HG03108 (cell line): ENCODE results near the gene BIRC7.
"Not testable (repeated sequence)": the region's sequence is repeated elsewhere in the genome, so short reads cannot be mapped to it uniquely, and the experiment has no call there.

Experiments used
- ATAC-seq: cut with Tn5 transposase; IDR thresholded peaks from one replicate; pipeline ENCODE4 v1.9.1; 2021; ENCODE audit warnings: moderate library complexity; ENCODE audit not compliant: unreplicated experiment

The BIRC7 gene

DNA sequence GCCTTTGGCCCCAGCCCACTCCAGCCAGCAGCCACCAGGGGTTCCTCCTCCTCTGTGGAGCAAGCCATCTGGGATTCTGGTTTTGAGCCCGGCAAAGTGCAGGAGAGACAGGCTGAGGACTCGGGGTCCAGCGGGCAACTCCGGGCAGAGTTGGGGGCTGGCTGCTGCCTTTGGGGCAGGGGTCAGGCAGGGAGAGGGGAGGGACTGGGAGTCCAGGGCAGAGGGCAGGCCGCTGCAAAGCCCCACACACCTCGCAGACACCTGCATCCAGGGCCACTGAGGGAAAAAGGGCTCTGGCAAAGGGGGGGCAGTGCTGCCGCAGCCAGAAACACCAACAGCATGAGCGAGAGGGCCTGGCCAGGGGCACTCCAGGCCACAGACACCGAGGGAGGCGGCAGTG is 8.8 kb downstream of the BIRC7 start:
- ATAC-seq, result no peak

DNA sequence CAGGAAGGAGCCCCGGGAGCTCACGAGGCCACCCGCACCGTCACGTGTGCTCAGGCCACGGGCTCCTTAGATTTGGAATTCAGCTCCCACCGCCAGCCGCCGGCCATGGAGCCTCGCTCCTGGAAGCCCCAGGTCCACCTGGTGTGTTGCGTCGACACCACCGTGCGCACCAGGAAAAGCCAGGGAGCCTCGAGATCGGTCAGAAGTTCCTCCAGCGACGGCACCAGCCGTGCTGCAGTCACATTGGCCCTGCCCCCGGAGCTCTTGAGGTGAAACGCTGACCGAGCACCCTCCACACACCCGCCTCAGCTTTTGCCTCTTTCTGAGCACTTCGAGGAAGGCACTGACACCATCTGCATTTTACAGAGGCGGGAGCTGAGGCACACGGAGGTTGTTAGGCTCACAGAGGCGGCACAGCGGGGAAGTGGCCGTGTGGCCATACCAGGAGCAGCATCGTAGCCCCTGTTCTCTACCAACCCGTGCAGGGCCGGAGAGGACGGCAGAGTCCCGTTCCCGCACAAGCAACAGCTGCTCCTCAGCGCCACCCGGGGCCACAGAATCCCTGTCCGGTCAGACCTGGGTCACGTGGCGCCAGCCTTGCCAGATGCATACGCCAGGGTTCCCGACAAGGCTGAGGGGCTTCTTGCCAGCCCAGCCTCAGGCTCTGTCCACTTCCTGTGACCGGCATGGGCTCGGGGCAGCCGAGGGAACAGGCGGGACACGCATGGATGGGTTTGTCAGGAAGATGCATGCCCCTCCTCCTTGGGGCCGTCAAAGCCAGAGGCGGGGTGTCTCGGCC is 11.0 kb downstream of the BIRC7 start:
- ATAC-seq, result no peak

DNA sequence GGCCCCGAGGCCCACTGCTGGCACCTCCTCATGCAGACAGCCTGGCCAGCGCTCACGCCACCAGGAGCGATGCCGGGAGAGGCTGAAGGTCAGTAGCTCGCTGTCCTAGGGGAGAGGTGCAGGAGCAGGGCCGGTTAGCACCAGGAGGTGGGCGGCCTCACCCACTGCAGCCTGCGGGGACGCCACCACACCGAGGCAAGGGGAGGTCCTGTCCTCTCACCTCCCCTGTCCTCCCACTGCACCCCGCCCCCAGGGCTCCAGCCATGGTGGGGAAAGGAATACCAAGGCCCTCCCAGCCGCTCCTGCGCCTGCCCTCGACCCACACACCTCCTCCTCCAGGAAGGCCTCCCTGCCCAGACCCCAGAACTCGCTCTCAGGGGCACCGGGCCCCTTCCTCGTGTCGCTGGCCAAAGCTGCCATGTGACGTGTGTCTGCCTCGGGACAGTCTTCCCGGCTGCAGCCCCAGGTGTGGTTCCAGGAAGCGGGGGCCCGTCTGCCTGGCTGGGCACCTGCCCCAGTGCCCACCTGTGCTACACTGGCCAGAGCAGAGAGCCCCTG is 12.0 kb downstream of the BIRC7 start:
- ATAC-seq, result no peak

DNA sequence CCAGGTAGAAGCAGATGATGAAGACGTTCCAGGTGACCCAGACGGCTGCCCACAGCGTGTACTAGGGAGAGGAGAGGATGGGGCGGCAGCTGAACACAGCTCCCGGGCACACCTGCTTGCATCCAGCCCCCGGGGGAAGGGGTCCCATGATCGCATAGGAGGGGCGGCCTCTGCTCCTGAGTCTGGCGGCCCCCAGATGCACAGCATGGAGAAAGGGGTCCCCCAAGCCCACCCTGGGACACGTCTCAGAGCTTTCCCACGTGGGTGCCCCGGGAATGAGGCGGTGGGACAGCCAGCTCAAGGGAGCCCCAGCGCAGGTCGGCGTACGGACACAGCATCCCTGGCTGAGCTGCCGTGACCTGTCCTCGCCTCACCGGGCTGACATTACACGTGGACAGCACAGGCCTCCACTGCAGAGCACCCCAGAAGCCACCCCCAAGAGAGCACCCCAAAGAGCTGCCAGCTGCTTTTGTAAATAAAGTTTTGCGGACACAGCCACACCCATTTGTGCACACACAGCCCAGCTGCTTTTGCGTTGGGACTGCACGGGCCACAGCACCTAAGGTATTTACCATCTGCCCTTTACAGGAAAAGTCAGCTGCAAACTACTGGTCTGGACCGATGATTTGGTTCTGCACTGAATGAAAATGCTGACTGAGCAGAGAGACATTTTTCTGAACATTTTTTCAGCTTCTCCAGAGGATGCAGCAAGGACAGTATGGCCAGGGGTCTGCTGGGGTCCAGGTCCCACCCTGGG is 13.3 kb downstream of the BIRC7 start:
- no peak for ATAC-seq

DNA sequence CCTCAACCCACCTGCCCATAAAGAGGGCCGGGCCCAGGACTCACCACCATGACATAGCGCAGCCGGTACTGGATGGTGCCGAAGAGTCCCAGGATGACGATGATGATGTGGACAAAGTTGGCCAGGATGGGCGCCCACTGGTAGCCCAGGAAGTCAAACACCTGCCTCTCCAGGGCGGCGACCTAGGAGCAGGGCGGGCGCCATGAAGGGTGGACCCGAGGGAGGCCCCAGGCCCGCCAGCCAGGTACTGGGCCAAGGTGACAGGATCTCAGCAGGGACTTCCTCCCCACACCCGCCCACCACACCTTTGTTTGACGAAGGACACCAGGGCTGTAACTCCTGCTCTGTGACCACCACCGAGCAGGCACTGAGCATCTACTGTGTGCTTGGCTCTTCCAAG is 14.2 kb downstream of the BIRC7 start:
- ATAC-seq, result no peak

DNA sequence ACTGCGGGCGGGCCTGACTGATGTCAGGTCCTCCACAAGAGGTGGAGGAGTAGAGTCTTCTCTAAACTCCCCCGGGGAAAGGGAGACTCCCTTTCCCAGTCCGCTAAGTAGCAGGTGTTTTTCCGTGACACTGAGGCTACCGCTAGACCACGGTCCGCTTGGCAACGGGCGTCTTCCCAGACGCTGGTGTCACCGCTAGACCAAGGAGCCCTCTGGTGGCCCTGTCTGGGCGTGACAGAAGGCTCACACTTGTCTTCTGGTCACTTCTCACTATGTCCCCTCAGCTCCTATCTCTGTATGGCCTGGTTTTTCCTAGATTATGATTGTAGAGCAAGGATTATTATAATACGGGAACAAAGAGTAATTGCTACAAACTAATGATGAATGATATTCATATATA is 15.6 kb downstream of the BIRC7 start:
- ATAC-seq, result not testable (repeated sequence)

DNA sequence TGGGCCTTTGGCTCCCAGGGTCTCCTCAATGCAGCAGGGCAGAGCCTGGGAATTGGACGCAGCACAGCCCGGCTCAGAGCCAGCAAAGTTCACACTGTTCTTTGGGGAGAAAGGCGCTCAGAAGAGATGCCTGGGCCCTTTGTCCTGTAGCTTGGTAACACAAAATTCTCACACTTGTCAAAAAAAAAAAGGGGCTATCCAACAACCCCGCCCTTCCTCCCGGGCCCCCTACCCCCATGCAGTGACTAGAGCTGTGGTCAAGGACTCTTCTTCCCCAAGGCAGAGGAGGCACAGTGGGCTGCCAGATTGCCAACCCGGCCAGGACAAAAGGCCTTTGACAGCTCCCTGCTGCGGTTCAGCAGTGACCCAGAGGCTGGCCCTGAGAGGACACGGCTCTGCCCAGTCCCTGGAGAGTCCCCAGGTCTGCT is 16.6 kb downstream of the BIRC7 start:
- ATAC-seq, result no peak

DNA sequence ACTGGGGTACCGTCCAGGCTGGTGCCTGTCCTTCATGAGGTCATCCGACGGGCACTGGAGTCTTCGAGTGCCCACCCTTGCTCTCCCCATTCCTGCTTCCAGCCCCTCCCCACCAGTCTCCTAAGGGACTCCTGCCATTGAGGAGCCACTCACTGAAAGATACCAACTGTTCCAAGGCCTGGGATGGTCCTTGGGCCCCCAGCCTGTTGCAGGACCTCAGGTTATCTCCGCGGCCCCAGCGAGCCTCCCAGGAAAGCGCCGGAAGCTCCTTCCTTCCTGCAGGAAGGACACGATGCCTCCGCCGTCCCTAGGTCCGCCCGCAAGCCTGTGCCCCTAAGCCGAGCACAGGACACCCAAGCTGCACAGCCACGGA is 17.3 kb downstream of the BIRC7 start:
- no peak for ATAC-seq

DNA sequence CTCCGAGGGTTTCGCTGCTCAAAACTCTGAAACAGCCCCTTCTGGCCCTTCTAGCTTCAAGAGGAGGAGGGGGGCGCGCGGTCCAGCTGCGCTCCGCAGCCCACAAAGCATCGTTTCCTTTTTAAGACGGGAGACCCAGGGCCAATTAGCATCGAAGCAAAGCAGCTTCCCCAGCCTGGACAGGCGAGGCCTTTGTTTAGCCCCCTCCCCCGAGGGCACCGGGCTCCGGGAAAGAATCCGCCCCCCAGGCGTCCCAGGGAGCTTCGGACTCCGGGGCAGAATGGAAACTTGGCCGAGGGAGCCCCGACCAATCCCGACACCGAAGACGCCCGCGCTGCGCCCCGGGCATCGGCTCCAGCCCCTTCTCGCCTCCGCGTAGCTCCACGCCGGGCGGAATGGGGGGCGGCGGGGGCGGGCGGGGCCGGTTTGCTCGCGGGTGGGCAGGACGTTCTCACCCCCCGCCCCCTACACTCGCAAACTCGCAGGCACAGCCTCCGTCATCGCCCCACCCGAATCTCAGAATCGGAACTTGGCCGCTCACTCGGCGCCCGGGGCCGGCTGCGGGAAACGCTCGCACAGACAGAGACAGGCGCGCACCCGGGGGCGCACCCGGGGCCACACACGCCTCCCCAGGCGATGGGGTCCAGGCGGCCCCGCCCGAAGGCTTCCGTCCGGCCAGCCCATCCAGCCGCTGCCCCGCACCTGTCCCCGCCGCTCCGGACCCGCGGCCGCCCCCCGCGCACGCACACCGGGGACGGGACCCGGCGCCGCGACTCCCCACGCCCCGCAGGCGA is 17.9 kb downstream of the BIRC7 start:
- ATAC-seq, result no peak

DNA sequence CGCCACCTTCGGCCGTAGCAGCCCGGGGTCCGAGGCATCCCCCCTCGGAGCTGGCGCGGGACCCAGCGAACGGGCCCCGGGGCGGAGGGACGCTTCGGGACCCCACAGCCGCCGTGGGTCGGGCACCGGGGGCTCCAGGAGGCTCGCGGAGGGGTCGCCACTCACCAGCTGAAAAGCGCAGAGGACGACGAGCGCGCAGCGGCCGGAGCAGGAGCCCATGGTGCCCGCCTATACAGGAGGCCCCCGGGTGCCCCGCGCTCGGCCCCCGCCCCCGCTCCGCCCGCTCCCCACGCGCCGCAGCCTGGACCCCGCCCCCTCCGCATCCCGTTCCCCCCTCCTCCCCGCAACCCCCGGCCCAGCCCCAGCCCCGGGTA is 18.5 kb downstream of the BIRC7 start, which contains the start of gene NKAIN4:
TSS of gene NKAIN4 (minus strand) at position 232 of the 374 bp plus-strand sequence. CDS start at position 219, 13 bp downstream.
- ATAC-seq, result no peak

DNA sequence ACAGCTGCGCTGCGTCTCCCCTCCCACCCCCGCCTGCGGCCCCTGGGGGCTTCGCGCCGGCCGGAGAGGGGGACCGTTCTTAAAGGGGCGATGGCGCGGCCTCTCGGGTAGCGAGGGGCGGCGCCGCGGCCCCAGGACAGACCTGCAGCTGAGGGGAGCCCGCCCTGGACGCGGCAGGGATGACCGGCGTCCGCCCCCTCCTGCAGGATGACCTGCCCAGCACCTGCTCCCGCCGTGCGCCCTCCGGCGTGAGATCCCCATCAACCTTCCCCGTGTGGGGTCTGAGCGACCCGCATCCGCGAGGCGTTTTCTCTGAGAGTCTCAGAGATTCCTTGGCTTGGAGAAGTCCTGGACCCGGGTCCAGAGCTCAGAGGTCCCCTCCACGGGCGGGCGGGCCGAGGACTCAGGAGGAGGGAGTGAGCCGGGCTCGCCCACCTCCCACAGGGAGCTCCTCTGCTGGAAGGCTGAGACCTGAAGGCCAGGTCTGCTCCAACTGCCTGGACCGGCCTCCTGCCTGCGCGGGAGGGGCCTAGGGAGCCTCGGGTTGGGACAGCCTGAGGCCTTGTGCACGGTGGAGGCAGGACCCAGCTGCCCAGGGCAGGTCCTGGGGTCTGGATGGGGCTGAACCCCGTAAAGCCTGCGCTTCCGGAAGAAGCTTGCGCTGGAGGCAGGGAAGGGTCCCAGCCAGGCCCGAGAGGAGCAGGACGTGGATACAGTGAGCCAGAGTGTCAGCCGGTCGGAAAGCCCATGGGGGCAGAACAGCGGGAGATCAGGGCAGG is 19.1 kb downstream of the BIRC7 start:
- no peak for ATAC-seq

DNA sequence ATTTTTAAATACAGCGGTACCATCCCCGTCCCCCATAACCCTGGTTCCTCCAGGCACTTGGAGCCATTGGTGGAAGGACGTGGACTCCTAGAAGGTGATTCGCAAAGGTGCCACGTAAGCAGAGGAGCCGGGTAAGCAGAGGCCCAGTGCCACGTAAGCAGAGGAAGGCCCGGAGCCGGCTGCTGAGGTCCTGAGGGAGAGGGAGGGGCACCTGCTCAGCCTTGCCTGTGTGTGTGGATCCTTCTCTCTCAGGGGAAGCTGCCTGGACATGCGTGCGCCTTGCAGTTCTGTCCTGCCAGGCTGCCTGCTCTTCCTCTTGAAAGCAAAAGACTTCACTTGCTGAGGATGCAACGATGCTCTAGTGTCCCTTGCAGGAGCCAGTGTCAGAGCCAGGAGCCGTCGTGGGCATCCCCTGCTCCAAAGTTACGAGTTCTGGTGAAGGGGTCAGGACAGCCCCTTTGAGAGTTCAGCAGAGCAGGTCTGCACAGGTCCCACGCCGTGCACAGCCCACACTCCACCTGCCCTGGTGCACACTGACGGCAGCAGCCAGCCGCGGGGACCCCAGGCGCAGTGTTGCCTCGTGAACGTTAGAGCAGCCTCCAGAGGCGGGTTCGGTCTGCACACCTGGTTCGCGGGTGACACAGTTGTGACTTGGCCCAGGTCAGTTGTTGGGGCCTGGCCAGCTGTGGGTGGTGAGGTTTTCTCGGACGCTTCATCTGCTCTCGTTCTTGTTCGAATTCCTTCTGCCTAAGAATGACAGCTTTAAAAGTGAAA is 20.4 kb downstream of the BIRC7 start:
- no peak for ATAC-seq

DNA sequence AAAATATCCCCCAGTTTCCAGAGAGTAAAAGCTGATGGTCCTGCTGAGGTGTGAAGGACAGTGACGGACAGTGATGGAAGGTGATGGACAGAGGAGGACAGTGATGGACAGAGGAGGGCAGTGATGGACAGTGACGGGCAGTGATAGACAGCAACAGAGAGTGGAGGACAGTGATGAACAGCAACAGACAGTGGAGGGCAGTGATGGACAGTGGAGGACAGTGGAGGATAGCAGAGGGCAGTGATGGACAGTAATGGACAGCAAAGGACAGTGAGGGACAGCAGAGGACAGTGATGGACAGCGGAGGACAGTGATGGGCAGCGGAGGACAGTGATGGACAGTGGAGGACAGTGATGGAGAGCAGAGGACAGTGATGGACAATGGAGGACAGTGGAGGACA is 21.2 kb downstream of the BIRC7 start:
- ATAC-seq, result no peak

DNA sequence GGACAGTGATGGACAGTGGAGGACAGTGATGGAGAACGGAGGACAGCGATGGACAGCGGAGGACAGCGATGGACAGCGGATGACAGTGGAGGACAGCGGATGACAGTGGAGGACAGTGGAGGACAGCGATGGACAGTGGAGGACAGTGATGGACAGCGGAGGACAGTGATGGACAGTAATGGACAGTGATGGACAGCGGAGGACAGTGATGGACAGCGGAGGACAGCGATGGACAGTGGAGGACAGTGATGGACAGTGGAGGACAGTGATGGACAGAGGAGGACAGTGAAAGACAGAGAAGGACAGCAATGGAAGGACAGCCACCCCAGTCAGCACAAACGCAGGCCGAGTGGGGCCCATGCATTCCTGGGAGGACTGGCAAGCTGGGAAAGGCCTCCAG is 21.9 kb downstream of the BIRC7 start:
- no peak for ATAC-seq

DNA sequence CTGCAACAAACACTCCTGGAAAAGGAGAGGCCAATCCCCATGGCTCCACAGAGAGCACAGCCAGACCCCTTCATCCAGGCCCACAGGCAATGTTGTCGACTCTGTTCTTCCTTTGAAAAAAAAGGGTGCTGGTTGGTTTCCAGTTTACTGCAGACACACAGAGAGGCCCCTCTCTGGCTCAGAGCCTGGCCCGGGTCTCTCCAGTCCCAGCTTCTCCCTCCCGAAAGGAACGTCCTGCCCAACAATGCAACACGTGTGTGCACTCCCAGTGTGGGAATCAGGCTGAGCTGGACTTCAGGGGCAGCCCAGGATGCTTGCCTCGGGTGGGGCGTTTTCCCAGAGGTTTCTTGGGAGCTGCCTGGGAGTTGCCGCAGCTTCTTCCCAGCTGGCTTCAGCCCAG is 23.1 kb downstream of the BIRC7 start:
- no peak for ATAC-seq

DNA sequence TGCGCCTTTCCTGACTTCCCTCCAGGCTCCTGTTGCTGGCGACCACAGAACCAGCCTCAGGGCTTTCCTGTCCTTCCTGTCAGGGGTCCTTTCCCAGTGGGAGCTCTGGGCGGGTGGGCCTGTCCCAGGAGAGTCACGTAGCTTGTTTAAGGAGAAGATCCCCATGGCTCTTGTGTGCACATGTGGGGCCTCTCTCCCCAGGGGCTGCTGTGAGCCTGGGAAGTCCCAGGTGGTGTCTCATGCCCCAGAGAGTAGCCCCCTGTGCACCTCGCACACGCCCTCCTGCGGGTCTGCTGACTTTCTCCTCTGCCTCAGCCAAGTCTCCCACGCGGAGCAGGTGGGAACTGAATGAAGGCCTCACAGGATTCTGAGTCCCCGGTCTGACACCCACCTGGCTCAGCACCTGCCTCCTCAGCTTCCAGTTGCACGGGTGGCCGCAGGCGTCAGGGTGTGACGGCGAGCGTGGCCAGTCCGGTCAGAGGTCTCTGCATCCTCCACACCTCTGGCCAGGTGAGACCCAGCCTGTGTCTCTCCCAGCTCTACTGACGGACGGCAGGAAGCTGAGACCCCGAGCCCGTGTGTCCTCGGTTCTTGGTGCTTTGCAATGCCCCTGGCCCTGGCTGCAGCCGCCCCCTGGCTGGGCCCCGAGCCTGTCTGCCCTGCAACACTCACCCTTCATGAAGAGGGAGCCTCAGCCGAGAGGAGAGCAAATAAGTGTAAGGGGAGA is 24.2 kb downstream of the BIRC7 start:
- no peak for ATAC-seq

DNA sequence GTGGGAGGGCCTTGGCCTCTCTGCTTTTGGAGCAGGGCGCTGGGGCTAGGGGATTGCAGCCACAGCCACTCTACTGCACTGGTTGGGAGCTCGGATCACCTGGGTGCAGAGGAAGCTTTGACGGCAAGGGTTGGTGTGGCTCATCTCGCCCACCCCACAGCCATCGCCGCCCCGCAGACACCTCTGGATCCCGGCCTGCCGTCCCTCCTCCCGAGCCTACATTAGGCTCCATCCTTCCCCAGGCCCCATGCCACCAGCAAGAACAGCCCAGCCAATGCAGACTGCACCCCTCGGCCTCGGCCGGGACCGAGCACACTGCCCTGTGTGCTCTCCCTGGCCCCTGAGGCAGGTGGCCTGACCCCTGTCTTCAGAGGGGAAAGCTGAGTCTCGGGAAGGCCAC is 24.8 kb downstream of the BIRC7 start:
- no peak for ATAC-seq

DNA sequence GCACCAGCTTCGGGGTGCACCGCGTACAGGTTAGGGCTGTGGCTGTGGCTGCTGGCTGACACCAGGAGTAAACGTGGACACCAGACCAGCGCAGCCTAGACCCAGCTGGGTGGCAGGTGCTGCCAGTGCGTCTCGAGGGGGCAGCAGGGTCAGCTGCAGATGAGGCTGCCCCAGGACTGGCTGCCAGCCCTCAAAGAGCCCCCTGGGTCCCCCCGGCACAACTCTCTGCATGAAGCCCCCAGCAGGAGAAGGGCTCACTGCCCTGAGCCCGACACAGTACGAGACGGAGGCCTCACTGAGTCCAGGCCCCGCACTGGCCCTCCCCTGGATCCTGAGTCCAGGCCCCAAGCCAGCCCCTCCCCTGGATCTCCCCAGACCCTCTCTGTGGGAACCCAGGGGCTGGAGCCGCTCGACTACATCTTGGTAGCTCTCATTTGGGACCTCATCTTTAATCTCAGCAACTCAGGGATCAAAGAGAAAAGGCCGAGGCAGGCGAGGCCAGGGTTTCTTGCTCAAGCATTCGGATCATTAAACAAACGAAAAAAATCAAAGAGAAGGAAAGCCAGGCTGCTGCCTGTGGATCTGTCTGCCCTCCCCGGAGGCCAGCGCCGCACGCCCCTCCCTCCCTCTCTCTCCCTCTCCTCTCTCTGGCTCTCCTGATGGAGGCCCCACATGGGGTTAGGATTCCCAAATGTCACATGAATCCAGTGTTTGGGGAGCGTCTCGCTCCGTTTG is 25.5 kb downstream of the BIRC7 start:
- ATAC-seq, result no peak
